Measurements from ENCODE around the gene CCNY. TPM values are rescaled to one million over a fixed set of nuclear protein-coding genes. Genes with fewer than 3 reads are reported as not detected.
"Not testable (repeated sequence)": the region's sequence is repeated elsewhere in the genome, so short reads cannot be mapped to it uniquely, and the experiment has no call there.

The CCNY gene
- total RNA-seq, 1 donor from 2014 or later: 37.5 TPM

DNA sequence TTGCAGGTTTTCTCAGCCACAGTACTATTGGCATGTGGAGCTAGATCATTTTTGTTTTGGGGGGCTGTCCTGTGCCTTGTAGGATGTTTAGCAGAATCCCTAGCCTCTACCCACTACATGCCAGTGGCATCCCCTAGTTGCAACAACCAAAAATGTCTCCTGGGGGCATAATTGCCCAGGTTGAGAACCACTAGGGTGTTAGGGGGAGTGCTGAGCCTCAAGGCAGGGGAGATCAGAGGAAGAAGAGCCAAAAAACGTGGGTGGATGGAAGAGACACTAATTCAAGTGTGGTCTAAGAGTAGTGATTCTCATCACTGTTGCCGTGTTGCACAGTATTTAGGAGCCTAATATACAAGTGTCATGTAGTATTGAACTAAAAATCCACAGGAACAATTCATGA lies 31.7 kb upstream of the CCNY start:
- no peak for DNase-seq (ENCODE audit: low spot score in 2 of 2)
- Histone ChIP-seq H3K27me3 (no peaks in the 10 kb centered on the region), H3K9me3 (no peaks in the 10 kb centered on the region), H3K27ac (no peak overlapping the region), H3K4me1 (no peaks in the 10 kb centered on the region), H3K4me3 (no peak overlapping the region), H3K36me3 (no peaks in the 10 kb centered on the region)
- intact Hi-C loops (cut with DNase I): no loop called here
- TF ChIP-seq, protein P1, sequence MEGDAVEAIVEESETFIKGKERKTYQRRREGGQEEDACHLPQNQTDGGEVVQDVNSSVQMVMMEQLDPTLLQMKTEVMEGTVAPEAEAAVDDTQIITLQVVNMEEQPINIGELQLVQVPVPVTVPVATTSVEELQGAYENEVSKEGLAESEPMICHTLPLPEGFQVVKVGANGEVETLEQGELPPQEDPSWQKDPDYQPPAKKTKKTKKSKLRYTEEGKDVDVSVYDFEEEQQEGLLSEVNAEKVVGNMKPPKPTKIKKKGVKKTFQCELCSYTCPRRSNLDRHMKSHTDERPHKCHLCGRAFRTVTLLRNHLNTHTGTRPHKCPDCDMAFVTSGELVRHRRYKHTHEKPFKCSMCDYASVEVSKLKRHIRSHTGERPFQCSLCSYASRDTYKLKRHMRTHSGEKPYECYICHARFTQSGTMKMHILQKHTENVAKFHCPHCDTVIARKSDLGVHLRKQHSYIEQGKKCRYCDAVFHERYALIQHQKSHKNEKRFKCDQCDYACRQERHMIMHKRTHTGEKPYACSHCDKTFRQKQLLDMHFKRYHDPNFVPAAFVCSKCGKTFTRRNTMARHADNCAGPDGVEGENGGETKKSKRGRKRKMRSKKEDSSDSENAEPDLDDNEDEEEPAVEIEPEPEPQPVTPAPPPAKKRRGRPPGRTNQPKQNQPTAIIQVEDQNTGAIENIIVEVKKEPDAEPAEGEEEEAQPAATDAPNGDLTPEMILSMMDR (IDR thresholded peaks at IDR 0.05): no peak

DNA sequence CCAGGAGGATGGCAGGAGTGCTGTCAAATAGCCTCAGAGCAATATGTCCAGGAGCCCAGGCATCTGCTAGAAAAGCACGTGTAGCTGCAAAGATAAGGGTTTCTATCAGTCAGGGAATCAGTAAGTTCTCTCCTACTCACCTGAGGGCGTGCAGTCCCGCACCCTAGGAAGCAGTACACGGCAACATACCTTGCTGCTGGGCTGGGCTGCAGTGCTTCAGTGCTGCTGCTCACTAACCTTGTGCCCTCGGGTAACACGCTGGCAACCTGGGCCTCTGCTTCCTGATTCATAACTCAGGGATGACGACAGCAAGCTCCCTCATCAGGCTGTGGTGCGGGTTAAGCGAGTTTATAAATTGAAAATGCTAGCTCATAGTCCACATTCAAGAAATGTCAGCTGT lies 29.5 kb upstream of the CCNY start:
- Histone ChIP-seq H3K4me3 (no peak overlapping the region), H3K27me3 (no peaks in the 10 kb centered on the region), H3K9me3 (no peaks in the 10 kb centered on the region), H3K36me3 (no peaks in the 10 kb centered on the region), H3K4me1 (no peaks in the 10 kb centered on the region), H3K27ac (no peak overlapping the region)
- TF ChIP-seq, protein P1 (IDR thresholded peaks at IDR 0.05): no peak
- no peak for DNase-seq (ENCODE audit: low spot score in 2 of 2)
- intact Hi-C loops (cut with DNase I): no loop called here

DNA sequence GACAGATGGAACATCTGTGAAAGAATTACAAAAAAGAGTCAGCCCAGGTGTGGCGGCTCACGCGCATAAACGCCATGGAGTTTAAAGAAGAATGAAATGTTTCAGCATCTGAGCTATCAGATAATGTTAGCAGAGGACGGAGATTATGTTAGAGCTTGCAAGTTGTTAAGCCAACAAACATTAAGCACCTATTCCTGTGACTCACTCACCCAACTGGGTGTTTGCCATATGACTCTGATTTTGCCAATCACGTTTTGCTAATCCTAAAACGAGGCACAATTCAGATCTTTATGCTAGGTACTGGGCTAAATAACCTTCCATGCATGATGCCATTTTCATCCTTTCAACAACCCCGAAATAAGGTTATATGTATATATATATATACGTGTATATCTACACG lies 29.0 kb upstream of the CCNY start:
- Histone ChIP-seq H3K4me1 (no peaks in the 10 kb centered on the region), H3K9me3 (no peaks in the 10 kb centered on the region), H3K27me3 (no peaks in the 10 kb centered on the region), H3K27ac (no peak overlapping the region), H3K36me3 (no peaks in the 10 kb centered on the region), H3K4me3 (no peak overlapping the region)
- TF ChIP-seq, protein P1 (IDR thresholded peaks at IDR 0.05): no peak
- intact Hi-C loops (cut with DNase I): no loop called here
- no peak for DNase-seq (ENCODE audit: low spot score in 2 of 2)

DNA sequence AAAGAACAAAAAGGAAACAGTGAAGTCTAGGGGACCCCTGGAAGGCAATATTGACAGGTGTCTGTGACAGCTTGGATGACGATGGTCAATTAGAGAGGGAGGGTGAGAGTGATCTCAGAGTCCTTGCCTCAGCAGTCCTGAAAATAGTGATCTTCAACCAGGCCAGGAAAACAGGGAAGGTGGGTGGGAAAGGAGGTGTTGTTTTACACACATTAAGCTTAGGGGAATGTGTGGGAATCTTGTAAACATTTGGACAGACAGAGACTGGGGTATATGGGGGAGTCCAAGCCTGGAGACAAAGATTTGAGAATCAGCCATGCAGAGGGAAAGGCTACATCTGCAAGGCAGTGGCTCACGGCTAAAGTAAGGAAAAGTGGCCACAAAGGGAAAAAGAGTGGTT lies 27.5 kb upstream of the CCNY start:
- intact Hi-C loops (cut with DNase I): no loop called here
- Histone ChIP-seq H3K27me3 (no peaks in the 10 kb centered on the region), H3K36me3 (no peaks in the 10 kb centered on the region), H3K27ac (no peak overlapping the region), H3K9me3 (no peaks in the 10 kb centered on the region), H3K4me1 (no peaks in the 10 kb centered on the region), H3K4me3 (no peak overlapping the region)
- TF ChIP-seq, protein P1 (IDR thresholded peaks at IDR 0.05): no peak
- no peak for DNase-seq (ENCODE audit: low spot score in 2 of 2)

DNA sequence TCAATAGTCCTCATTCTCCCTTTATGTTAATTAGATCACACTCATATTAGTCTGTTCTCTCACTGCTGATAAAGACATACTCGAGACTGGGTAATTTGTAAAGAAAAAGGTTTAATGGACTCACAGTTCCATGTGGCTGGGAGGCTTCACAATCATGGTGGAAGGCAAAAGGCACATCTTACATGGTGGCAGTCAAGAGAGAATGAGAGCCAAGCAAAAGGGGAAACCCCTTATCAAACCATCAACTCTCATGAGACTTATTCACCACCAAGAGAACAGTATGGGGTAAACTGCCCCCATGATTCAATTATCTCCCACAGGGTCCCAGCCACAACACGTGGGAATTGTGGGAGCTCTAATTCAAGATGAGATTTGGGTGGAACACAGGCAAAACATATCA lies 22.2 kb upstream of the CCNY start:
- H3K4me3 ChIP-seq; DNase-seq (ENCODE audit: low spot score in 2 of 2); H3K9me3 ChIP-seq; H3K36me3 ChIP-seq; H3K27ac ChIP-seq; H3K4me1 ChIP-seq; intact Hi-C loops (cut with DNase I); H3K27me3 ChIP-seq: not testable (repeated sequence)

DNA sequence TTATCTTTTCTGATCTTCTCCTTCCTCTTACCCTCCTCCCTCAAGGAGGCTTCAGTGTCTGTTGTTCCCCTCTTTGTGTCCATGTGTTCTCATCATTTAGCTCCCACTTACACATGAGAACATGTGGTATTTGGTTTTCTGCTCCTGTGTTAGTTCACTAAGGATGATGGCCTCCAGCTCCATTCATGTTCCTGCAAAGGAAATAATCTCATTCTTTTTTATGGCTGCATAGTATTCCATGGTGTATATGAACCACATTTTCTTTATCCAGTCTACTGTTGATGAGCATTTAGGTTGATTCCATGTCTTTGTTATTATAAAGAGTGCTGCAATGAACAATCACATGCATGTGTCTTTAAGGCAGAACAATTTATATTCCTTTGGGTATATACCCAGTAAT lies 21.1 kb upstream of the CCNY start:
- H3K27me3 ChIP-seq; H3K36me3 ChIP-seq; H3K4me1 ChIP-seq; H3K9me3 ChIP-seq; H3K4me3 ChIP-seq; intact Hi-C loops (cut with DNase I); H3K27ac ChIP-seq; DNase-seq (ENCODE audit: low spot score in 2 of 2): not testable (repeated sequence)

DNA sequence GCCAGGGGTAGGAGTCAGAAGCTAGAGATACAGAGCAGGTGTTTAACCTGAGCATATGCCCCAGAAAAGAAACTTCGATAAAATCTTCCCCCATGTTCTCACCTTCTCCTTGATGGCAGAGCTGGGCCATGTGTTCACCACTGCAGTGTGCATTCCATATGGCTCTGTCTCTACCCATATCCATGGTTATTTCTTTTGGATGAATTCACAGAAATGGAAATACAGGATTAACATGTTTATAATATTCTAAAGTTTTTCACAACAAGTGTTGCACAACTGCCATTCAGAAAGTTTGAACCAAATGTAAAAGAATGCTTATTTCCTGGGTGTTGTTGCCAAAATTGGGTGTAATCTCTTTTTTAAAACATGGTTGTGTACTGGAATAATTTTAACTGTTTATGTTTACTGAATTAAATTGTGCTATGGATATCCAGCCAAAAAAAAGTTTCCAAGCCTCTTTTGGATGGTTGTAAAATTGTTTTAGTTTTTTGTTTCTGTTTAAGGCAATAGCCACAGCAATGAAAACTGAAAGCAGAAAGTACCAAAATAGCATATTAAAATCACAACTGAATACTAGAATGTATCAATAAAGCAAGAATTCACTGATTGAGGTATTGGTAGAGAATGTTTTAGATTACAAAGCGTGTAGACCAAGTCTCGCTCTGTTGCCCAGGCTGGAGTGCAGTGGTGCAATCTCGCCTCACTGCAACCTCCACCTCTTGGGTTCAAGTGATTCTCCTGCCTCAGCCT lies 19.9 kb upstream of the CCNY start:
- H3K4me3 ChIP-seq: no peak overlapping the region
- H3K4me1 ChIP-seq: no peaks in the 10 kb centered on the region
- TF ChIP-seq, protein P1 (IDR thresholded peaks at IDR 0.05): no peak
- intact Hi-C loops (cut with DNase I): no loop called here
- H3K27ac ChIP-seq: no peak overlapping the region
- H3K9me3 ChIP-seq: no peaks in the 10 kb centered on the region
- H3K36me3 ChIP-seq: peaks cover 5 to 7% of the 10 kb centered on the region in 2 donors
- DNase-seq (ENCODE audit: low spot score in 2 of 2): no peak
- H3K27me3 ChIP-seq: no peaks in the 10 kb centered on the region

Data from ascending aorta (tissue), 2 donors.